Liver (tissue), 9 donors: Measurements from ENCODE around the gene ART5. TPM values are rescaled to one million over a fixed set of nuclear protein-coding genes. Genes with fewer than 3 reads are reported as not detected.

Experiments used
- DNase-seq: peaks from one replicate; pipeline ENCODE4 v3.0.0-alpha.2; 2017; ENCODE audit warnings: low spot score
- H3K27ac ChIP-seq, 2 donors: one replicate each; pipeline ENCODE4 v1.7.0; 2013; ENCODE audit warnings: inconsistent platforms in 2 of 2, low read length in 2 of 2, control low read depth in 1 of 2, low read depth in 1 of 2, mild to moderate bottlenecking in 1 of 2
- H3K27me3 ChIP-seq, 4 donors: one replicate each; pipeline versions ENCODE4 v1.6.1 to v1.7.0; 2013; ENCODE audit warnings: low read length in 3 of 4, inconsistent platforms in 1 of 4, mild to moderate bottlenecking in 1 of 4, moderate library complexity in 1 of 4; ENCODE audit not compliant: control insufficient read depth in 4 of 4, insufficient read depth in 4 of 4
- H3K36me3 ChIP-seq, 4 donors: one replicate each; pipeline versions ENCODE4 v1.6.1 to v1.7.0; 2013; ENCODE audit warnings: low read length in 3 of 4, mild to moderate bottlenecking in 3 of 4, low read depth in 1 of 4, moderate library complexity in 1 of 4; ENCODE audit not compliant: control insufficient read depth in 4 of 4, insufficient read depth in 3 of 4
- H3K4me1 ChIP-seq, 4 donors: one replicate each; pipeline versions ENCODE4 v1.6.1 to v1.7.0; 2013; ENCODE audit warnings: low read length in 3 of 4, mild to moderate bottlenecking in 3 of 4, moderate library complexity in 1 of 4; ENCODE audit not compliant: control insufficient read depth in 4 of 4, insufficient read depth in 4 of 4
- H3K4me3 ChIP-seq, 3 donors: one replicate each; pipeline versions ENCODE4 v1.6.1 to v1.7.0; 2013; ENCODE audit warnings: low read length in 3 of 3, control low read depth in 1 of 3, low read depth in 1 of 3, mild to moderate bottlenecking in 1 of 3
- H3K9ac ChIP-seq, 2 donors: one replicate each; pipeline ENCODE4 v1.7.0; 2013; ENCODE audit warnings: low read length in 2 of 2, mild to moderate bottlenecking in 2 of 2, moderate library complexity in 2 of 2, control low read depth in 1 of 2, low read depth in 1 of 2
- H3K9me3 ChIP-seq, 4 donors: one replicate each; pipeline versions ENCODE4 v1.6.1 to v1.7.0; 2013; ENCODE audit warnings: low read length in 3 of 4; ENCODE audit not compliant: control insufficient read depth in 4 of 4
- EGR1 ChIP-seq, 2 donors: IDR thresholded peaks; 2 replicates each; pipeline ENCODE4 v1.6.1; 2016 to 2018; ENCODE audit warnings: antibody characterized with exemption in 2 of 2, low read depth in 2 of 2
- FOXA1 ChIP-seq: IDR thresholded peaks from 2 replicates; pipeline ENCODE4 v1.6.1; 2016; ENCODE audit warnings: antibody characterized with exemption
- FOXA2 ChIP-seq: IDR thresholded peaks from 2 replicates; pipeline ENCODE4 v1.6.1; 2016; ENCODE audit warnings: antibody characterized with exemption
- GABPA ChIP-seq, 2 donors: IDR thresholded peaks in 1 of 2; conservative IDR thresholded peaks in 1 of 2; 2 replicates each; pipeline ENCODE4 v1.6.1; 2016; ENCODE audit warnings: antibody characterized with exemption in 2 of 2, mild to moderate bottlenecking in 1 of 2, moderate library complexity in 1 of 2
- HNF4A ChIP-seq, 2 donors: conservative IDR thresholded peaks; 2 replicates each; pipeline ENCODE4 v1.6.1; 2016; ENCODE audit warnings: antibody characterized with exemption in 2 of 2, mild to moderate bottlenecking in 2 of 2
- HNF4G ChIP-seq: IDR thresholded peaks from 2 replicates; pipeline ENCODE4 v1.6.1; 2016; ENCODE audit warnings: antibody characterized with exemption
- JUND ChIP-seq, 2 donors: IDR thresholded peaks; 2 replicates each; pipeline ENCODE4 v1.6.1; 2016; ENCODE audit warnings: antibody characterized with exemption in 2 of 2
- NR2F2 ChIP-seq: IDR thresholded peaks from 2 replicates; pipeline ENCODE4 v1.6.1; 2016; ENCODE audit warnings: antibody characterized with exemption
- RAD21 ChIP-seq, 2 donors: IDR thresholded peaks; 2 replicates each; pipeline ENCODE4 v1.6.1; 2016; ENCODE audit warnings: antibody characterized with exemption in 2 of 2, mild to moderate bottlenecking in 2 of 2
- SP1 ChIP-seq: IDR thresholded peaks from 2 replicates; pipeline ENCODE4 v1.6.1; 2018; ENCODE audit warnings: antibody characterized with exemption, mild to moderate bottlenecking
- TAF1 ChIP-seq: conservative IDR thresholded peaks from 2 replicates; pipeline ENCODE4 v1.6.1; 2016; ENCODE audit warnings: antibody characterized with exemption, mild to moderate bottlenecking
- YY1 ChIP-seq: IDR thresholded peaks from 2 replicates; pipeline ENCODE4 v1.6.1; 2016; ENCODE audit warnings: antibody characterized with exemption, mild to moderate bottlenecking
- WGBS: extraction: QIAGEN DNeasy Blood & Tissue Kit; methylation state at CpG from one replicate; pipeline ENCODE4 v1.1.7; 2013; 5-methylcytosine and 5-hydroxymethylcytosine counted together
- polyA plus RNA-seq, 2 donors: library from polyadenylated mRNA; stranded (reverse) in 1 of 2; unstranded in 1 of 2; fragments of 200-250 nt in 1 of 2; fragments of >200 nt in 1 of 2; fragmentation: Nextera tagmentation in 1 of 2; extraction: Ambion mirVana in 1 of 2; gene quantifications; one replicate each; pipeline versions ENCODE4 v1.2.1 to v1.2.3, GENCODE V29; 2013 to 2015
- total RNA-seq, 2 donors: library from RNA; depleted of rRNA; stranded (reverse); fragments of >200 nt; gene quantifications; one replicate each; pipeline ENCODE4 v1.2.3, GENCODE V29; 2014
- TF ChIP-seq, protein P1 (sequence below): IDR thresholded peaks from 2 replicates; pipeline ENCODE4 v1.6.1; 2016; ENCODE audit warnings: antibody characterized with exemption
- TF ChIP-seq, protein P2 (sequence below): IDR thresholded peaks from 2 replicates; pipeline ENCODE4 v1.6.1; 2016; ENCODE audit warnings: antibody characterized with exemption
- TF ChIP-seq, protein P3 (sequence below): IDR thresholded peaks from 2 replicates; pipeline ENCODE4 v1.6.1; 2016; ENCODE audit warnings: antibody characterized with exemption, mild to moderate bottlenecking
- TF ChIP-seq, protein P4 (sequence below): IDR thresholded peaks from 2 replicates; pipeline ENCODE4 v1.6.1; 2016; ENCODE audit warnings: antibody characterized with exemption
- TF ChIP-seq, protein P5 (sequence below): fragments of 150-350 bp; IDR thresholded peaks from 2 replicates; pipeline ENCODE4 v1.5.1; 2017; ENCODE audit warnings: improper control_type of control experiment, low read depth, low read length; ENCODE audit not compliant: missing input control
- donor health status: healthy.
- donor health status: healthy.
- donor health status: healthy.
- donor health status: healthy.
- donor health status: healthy.

Gene ART5
- total and polyA plus RNA-seq, 4 donors: 0.17 to 0.93 TPM; not detected in 2

DNA sequence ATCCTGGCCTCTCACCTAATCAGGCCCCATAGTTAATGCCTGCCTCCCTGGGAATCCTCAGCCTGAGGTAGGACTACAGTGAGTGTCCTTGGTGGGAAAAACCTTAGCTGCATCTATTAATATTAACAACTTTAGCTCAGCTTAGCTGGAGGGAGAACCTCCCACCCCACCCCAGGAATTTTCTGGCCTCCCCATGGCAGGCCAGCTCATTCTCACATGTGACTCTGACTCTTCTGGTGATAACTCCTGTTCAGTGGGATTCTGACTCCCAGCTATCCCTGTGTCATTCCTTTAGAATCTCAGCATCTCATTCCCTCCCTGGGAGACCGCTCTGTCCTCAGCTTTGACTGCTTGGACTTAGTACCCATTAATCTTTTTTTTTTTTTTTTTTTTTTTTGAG, 14.5 kb downstream of the ART5 start:
- Histone ChIP-seq H3K4me1 (no peaks in the 10 kb centered on the region), H3K27ac (no peak overlapping the region), H3K27me3 (no peaks in the 10 kb centered on the region), H3K36me3 (no peaks in the 10 kb centered on the region), H3K9me3 (no peaks in the 10 kb centered on the region), H3K9ac (no peak overlapping the region), H3K4me3 (no peak overlapping the region)
- WGBS: 97% methylated on average over 1 of the region's 1 CpG
- DNase-seq: no peak
- no peak for TF ChIP-seq HNF4A (conservative IDR thresholded peaks at IDR 0.05)
- no peak for TF ChIP-seq FOXA1
- no peak for TF ChIP-seq RAD21 (IDR thresholded peaks at IDR 0.05)
- TF ChIP-seq NR2F2: no peak
- TF ChIP-seq, protein P1, sequence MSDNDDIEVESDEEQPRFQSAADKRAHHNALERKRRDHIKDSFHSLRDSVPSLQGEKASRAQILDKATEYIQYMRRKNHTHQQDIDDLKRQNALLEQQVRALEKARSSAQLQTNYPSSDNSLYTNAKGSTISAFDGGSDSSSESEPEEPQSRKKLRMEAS: no peak
- TF ChIP-seq, protein P2, sequence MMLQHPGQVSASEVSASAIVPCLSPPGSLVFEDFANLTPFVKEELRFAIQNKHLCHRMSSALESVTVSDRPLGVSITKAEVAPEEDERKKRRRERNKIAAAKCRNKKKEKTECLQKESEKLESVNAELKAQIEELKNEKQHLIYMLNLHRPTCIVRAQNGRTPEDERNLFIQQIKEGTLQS: no peak
- TF ChIP-seq, protein P3, sequence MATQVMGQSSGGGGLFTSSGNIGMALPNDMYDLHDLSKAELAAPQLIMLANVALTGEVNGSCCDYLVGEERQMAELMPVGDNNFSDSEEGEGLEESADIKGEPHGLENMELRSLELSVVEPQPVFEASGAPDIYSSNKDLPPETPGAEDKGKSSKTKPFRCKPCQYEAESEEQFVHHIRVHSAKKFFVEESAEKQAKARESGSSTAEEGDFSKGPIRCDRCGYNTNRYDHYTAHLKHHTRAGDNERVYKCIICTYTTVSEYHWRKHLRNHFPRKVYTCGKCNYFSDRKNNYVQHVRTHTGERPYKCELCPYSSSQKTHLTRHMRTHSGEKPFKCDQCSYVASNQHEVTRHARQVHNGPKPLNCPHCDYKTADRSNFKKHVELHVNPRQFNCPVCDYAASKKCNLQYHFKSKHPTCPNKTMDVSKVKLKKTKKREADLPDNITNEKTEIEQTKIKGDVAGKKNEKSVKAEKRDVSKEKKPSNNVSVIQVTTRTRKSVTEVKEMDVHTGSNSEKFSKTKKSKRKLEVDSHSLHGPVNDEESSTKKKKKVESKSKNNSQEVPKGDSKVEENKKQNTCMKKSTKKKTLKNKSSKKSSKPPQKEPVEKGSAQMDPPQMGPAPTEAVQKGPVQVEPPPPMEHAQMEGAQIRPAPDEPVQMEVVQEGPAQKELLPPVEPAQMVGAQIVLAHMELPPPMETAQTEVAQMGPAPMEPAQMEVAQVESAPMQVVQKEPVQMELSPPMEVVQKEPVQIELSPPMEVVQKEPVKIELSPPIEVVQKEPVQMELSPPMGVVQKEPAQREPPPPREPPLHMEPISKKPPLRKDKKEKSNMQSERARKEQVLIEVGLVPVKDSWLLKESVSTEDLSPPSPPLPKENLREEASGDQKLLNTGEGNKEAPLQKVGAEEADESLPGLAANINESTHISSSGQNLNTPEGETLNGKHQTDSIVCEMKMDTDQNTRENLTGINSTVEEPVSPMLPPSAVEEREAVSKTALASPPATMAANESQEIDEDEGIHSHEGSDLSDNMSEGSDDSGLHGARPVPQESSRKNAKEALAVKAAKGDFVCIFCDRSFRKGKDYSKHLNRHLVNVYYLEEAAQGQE: no peak
- TF ChIP-seq, protein P4, sequence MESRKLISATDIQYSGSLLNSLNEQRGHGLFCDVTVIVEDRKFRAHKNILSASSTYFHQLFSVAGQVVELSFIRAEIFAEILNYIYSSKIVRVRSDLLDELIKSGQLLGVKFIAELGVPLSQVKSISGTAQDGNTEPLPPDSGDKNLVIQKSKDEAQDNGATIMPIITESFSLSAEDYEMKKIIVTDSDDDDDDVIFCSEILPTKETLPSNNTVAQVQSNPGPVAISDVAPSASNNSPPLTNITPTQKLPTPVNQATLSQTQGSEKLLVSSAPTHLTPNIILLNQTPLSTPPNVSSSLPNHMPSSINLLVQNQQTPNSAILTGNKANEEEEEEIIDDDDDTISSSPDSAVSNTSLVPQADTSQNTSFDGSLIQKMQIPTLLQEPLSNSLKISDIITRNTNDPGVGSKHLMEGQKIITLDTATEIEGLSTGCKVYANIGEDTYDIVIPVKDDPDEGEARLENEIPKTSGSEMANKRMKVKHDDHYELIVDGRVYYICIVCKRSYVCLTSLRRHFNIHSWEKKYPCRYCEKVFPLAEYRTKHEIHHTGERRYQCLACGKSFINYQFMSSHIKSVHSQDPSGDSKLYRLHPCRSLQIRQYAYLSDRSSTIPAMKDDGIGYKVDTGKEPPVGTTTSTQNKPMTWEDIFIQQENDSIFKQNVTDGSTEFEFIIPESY: no peak
- no peak for TF ChIP-seq JUND (IDR thresholded peaks at IDR 0.05)
- no peak for TF ChIP-seq HNF4G
- TF ChIP-seq YY1: no peak
- no peak for TF ChIP-seq TAF1
- no peak for TF ChIP-seq FOXA2
- TF ChIP-seq SP1: no peak
- TF ChIP-seq, protein P5, sequence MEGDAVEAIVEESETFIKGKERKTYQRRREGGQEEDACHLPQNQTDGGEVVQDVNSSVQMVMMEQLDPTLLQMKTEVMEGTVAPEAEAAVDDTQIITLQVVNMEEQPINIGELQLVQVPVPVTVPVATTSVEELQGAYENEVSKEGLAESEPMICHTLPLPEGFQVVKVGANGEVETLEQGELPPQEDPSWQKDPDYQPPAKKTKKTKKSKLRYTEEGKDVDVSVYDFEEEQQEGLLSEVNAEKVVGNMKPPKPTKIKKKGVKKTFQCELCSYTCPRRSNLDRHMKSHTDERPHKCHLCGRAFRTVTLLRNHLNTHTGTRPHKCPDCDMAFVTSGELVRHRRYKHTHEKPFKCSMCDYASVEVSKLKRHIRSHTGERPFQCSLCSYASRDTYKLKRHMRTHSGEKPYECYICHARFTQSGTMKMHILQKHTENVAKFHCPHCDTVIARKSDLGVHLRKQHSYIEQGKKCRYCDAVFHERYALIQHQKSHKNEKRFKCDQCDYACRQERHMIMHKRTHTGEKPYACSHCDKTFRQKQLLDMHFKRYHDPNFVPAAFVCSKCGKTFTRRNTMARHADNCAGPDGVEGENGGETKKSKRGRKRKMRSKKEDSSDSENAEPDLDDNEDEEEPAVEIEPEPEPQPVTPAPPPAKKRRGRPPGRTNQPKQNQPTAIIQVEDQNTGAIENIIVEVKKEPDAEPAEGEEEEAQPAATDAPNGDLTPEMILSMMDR: no peak
- no peak for TF ChIP-seq EGR1 (IDR thresholded peaks at IDR 0.05; ENCODE audit: low read depth in 2 of 2)
- TF ChIP-seq GABPA (IDR thresholded peaks at IDR 0.05 in 1 of 2, conservative IDR thresholded peaks at IDR 0.05 in 1 of 2): no peak
